Activated CD4-positive, alpha-beta T cell treated with anti-CD3 and anti-CD28 coated beads, Interleukin-2, amount 50 U/mL, for 1 hour (primary cell): ENCODE results near the gene APOA4.

ENCODE experiments used
- DNase-seq: peaks from one replicate; pipeline ENCODE4 v3.0.0-alpha.2; 2020

APOA4 gene

GRCh38 chr11:116823031-116823843, at the start of gene APOA4:
TSS of gene APOA4 (minus strand) at chr11:116823304. CDS start at chr11:116823191, 113 bp downstream.
- no peak for DNase-seq

DNA sequence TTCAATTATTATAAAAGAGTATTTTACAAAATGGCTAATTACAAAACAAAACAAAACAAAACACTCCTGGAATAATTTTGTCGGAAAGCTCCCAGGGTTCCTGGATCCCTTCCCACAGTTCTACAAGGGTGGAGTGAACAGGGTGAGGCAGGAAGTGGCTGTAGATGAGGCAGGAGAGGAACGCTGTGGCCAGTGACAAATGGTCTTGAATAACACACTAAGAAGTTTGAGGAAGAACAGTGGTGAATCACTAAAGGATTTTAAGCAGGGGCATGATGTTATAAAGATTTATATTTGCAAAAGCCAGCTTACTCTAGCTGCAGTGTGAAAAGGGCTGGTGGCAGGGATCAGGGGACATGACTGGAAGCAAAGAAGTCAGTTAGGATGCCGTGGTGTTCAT, 48.1 kb upstream of the APOA4 start:
- DNase-seq: no peak

DNA sequence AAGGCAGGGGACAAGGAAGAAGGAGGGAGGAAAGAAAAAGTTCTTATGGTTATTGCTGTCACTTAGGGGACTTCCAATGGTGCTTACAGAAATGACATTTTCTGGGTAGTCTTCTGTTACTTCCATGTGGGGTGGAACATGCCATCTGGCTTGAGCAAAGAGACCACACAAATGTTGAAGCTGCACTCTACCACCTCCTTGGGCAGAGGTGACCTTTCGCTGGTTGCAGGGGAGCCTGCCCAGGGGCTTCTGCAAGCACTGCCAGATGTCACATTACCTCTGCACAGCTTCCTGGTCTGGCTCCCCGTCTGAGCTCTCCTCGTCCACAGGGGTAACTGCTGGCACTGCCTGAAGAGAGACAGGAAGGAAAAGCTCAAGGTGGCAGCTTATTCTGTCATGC, 47.0 kb upstream of the APOA4 start:
- DNase-seq: no peak

GRCh38 chr11:116869610-116870009, 46.5 kb upstream of the APOA4 start:
- DNase-seq: no peak

- DNase-seq: no peak
Measured at GRCh38 chr11:116868066-116868465, 45.0 kb upstream of the APOA4 start.

DNA sequence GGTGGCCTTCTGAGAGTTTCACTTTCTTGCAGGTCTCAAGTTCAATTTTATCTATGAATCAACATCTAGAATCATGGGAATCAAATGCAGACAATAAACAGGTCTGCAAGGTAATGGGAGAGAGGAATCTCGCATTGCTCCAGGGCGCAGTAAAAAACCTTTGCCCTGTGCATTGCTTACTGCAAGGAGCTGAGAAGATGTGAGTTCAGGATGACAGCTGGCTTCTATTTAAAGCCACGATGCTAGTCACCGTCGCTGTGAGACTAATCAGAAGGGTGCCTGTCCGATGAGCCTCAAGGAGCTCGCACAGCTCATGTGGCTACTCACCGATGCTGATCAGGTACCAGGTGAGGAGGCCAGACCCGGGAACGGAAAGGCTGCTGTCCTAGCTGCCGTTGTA, 44.5 kb upstream of the APOA4 start:
- no peak for DNase-seq

- no peak for DNase-seq
Measured at GRCh38 chr11:116866804-116867455, 43.8 kb upstream of the APOA4 start.

- DNase-seq: no peak
Measured at GRCh38 chr11:116865696-116866095, 42.6 kb upstream of the APOA4 start.

- no peak for DNase-seq
Measured at GRCh38 chr11:116864531-116864930, 41.4 kb upstream of the APOA4 start.

DNA sequence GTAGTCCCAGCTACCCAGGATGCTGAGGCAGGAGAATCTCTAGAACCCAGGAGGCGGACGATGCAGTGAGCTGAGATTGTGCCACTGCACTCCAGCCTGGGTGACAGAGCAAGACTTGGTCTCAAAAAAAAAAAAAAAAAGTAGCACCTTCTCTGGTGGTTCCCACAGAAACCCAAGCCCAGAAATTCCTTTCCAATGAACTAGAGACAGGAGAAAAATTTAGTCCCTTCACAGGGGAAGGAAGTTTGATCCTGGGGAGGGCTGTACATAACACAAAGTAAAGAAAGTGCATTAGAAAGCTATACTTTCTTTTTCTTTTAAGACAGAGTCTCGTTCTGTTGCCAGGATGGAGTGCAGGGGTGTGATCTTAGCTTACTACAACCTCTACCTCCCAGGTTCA, 39.8 kb upstream of the APOA4 start:
- DNase-seq: no peak

DNA sequence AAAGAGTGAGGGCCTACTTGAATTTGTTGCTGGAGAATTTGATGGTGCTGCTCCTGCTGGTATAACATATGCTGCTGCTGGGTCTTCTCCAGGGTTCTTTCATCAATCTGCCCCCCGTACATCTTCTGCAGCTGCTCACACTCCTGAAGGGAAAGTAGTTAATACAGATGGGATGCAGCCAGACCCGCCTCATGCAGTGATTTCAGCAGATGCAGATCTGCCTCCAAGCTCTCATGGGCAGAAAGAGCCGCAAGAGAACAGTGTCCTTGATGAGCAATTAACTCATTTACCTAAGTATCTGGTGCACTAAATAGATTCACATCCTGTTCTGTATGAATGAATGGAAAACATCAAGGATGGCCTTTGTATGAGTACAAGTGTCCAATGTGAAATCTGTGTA, 39.1 kb upstream of the APOA4 start:
- no peak for DNase-seq

DNA sequence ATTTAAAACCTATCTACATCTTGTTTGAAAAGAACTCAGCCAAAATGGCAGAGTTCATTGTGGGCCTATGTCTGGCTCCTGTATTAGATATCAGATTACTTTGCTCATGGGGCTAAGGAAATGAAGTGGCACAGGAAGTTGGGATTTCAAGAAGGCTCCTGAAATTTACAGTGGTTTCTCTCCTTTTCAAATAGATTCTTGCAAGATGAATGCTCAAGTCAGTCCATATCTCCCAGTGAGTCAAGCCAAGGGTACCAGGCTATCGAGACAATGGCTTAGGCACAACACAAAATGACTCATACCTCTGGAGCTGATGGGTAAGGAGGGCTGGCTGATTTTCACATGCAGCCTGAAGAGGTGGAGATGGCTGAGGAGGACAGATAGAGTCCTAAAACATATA, 38.4 kb upstream of the APOA4 start:
- DNase-seq: no peak

- no peak for DNase-seq
Measured at GRCh38 chr11:116860303-116860702, 37.2 kb upstream of the APOA4 start.

- no peak for DNase-seq
Measured at GRCh38 chr11:116859175-116859574, 36.1 kb upstream of the APOA4 start.

DNA sequence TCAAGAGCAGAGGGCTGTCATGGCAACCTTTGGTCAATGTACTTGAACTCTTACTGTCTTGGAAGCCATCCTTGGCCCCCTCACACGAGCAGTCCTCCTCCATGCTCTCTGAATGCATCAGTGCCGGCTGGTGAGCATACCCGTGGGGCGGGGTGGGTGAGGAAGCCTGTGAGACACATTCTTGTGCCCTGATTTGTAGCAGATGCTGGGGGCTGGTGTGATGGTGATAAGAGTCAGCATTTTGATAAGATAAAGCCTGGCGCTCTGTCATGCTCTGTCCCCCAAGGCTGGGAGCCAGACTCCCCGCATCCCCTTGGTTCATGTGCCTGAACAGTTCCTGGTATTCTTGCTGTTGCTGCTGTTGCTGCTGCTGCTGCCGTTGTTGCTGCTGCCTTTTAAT, 34.8 kb upstream of the APOA4 start:
- no peak for DNase-seq

DNA sequence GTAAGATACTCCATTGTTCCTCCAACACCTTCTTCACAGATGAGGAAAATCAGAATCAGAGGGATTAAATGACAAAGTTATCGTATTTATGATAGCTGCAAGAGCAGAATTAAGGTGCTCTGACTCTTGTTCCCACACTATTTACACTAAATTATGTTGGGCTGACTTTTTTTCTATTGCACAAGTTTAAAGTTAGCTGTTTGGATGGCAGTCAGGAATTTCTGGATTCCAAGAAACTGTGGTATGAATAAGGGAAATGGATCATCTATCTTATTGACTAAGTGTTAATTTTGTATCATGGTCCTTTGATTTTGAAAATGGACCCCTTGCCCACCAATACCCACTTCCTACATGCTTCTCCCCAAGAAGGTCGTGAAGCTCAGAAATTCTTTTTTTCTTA, 34.2 kb upstream of the APOA4 start:
- no peak for DNase-seq

GRCh38 chr11:116856423-116856822, 33.3 kb upstream of the APOA4 start:
- DNase-seq: no peak

GRCh38 chr11:116855413-116855812, 32.3 kb upstream of the APOA4 start:
- DNase-seq: no peak

- peak; percentile 34 for DNase-seq
Measured at GRCh38 chr11:116853461-116854073, 30.5 kb upstream of the APOA4 start.

GRCh38 chr11:116852261-116853031, 29.3 kb upstream of the APOA4 start:
- DNase-seq: no peak

DNA sequence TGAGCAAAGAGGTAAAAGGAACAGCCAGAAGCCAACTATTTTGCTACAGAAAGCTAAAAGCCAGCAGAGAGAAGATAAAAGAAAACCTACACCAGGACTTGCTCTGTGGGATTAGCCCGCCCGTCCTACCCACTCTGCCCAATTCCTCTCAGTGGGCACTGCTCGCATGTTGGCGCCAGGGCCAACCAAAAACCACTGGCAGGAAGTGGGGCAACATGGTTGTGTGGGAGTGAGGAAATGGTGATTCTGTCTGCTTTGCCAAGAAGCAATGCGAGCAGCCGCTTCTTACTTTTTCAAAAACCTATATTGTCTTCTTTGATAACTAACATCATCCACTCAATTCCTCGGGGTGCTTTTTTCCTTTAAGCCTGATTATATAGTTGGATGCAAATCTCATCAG, 28.5 kb upstream of the APOA4 start:
- DNase-seq: peak; percentile 28

GRCh38 chr11:116849486-116849885, 26.4 kb upstream of the APOA4 start:
- no peak for DNase-seq

DNA sequence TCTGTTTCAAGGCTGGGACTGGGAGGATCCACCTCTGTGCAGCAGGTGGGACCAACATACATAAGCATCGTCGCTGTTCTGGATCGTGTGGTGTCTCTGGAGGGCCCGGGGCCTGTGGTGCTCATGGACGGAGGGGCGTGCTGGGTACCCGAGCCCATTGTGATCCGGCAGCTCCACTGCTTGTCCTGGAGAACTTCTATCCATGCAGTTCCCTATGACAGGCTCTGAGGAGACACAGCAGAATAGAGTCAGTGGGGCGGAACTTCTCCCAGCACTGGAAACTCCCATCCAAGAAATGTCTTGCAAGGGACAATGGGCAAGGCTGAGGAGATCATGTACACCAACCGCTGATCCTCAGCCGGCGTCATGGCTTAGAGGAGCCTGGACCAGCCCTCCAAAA, 26.0 kb upstream of the APOA4 start:
- DNase-seq: no peak
